MM.1S (cell line): ENCODE data around the gene TMEM60.

ENCODE experiments used
- CTCF ChIP-seq: fragments of 300-600 bp; sonication (generic); IDR thresholded peaks from 2 replicates; pipeline ENCODE4 v1.5.1; 2016; ENCODE audit warnings: antibody characterized with exemption, low read length, mixed read lengths
- EZH2 ChIP-seq: fragments of 300-600 bp; sonication (generic); optimal IDR thresholded peaks from 2 replicates; pipeline ENCODE3; 2017; ENCODE audit warnings: low read depth, mild to moderate bottlenecking, antibody characterized with exemption, low read length, mixed read lengths
- EZH2phosphoT487 ChIP-seq: fragments of 300-600 bp; sonication (generic); IDR thresholded peaks from 2 replicates; pipeline ENCODE4 v1.6.1; 2018; ENCODE audit warnings: antibody characterized with exemption, low read length

- TF ChIP-seq CTCF (no peak), EZH2phosphoT487 (no peak), EZH2 (no peak)
Measured at GRCh38 chr7:77747178-77747577, 51.1 kb downstream of the TMEM60 start.
